H1 (cell line): ENCODE measurements around the gene IQSEC3. TPM values are rescaled to one million over a fixed set of nuclear protein-coding genes. Genes with fewer than 3 reads are reported as not detected.
A peak's percentile ranks its signal among the peaks of the same experiment; 100 is the strongest.

Experiments used
- CTCF ChIA-PET: fragments of 300-600 bp; sonication (Branson Sonifier 250); formaldehyde crosslinking; loops from one replicate; lab custom pipeline; 2021; ENCODE audit not compliant: partially characterized antibody; lab: Charles Lee
- POLR2A ChIA-PET: fragments of 300-600 bp; sonication (Branson Sonifier 250); formaldehyde crosslinking; loops from one replicate; lab custom pipeline; 2021; ENCODE audit warnings: inconsistent platforms; ENCODE audit not compliant: partially characterized antibody; lab: Charles Lee
- DNase-seq, 2 experiments: peaks; one replicate each; pipeline versions ENCODE4 v3.0.0 to v3.0.0-alpha.2; 2010 to 2022; ENCODE audit warnings: low spot score in 2 of 2, low read depth in 1 of 2, mixed read lengths in 1 of 2
- FAIRE-seq: peaks from 2 replicates; lab custom pipeline; 2011; peaks lifted over from hg19 to GRCh38; lab: Jason Lieb, UNC
- H2AFZ ChIP-seq: 2 replicates; pipeline ENCODE4 v1.8.1; 2012; ENCODE audit warnings: low read length, inconsistent platforms
- H2AK5ac ChIP-seq: 2 replicates; pipeline ENCODE4 v1.6.1; 2013; ENCODE audit warnings: low read depth, low read length
- H2BK120ac ChIP-seq: replicated peaks from 2 replicates; pipeline ENCODE3; 2013; ENCODE audit warnings: low read depth, low read length, inconsistent platforms
- H2BK12ac ChIP-seq: 2 replicates; pipeline ENCODE4 v1.6.1; 2013; ENCODE audit warnings: low read depth, low read length
- H2BK15ac ChIP-seq: 2 replicates; pipeline ENCODE4 v1.6.1; 2013; ENCODE audit warnings: low read length
- H2BK20ac ChIP-seq: 2 replicates; pipeline ENCODE4 v1.6.1; 2013; ENCODE audit warnings: low read length
- H2BK5ac ChIP-seq: 2 replicates; pipeline ENCODE4 v1.6.1; 2013; ENCODE audit warnings: low read depth, low read length
- H3K14ac ChIP-seq: 2 replicates; pipeline ENCODE4 v1.6.1; 2013; ENCODE audit warnings: inconsistent platforms; ENCODE audit not compliant: insufficient read length
- H3K18ac ChIP-seq: 2 replicates; pipeline ENCODE4 v1.6.1; 2013; ENCODE audit warnings: low read length; ENCODE audit errors: extremely low read depth
- H3K23ac ChIP-seq: 2 replicates; pipeline ENCODE4 v1.6.1; 2013; ENCODE audit warnings: inconsistent platforms; ENCODE audit not compliant: insufficient read length
- H3K23me2 ChIP-seq: 2 replicates; pipeline ENCODE4 v1.6.1; 2013; ENCODE audit warnings: low read depth, low read length
- H3K27ac ChIP-seq: 2 replicates; pipeline ENCODE4 v1.6.1; 2011; ENCODE audit warnings: low read depth, low read length, inconsistent platforms
- H3K27me3 ChIP-seq, 4 experiments: replicated peaks in 1 of 4; 1 replicate in 1 of 4; 2 replicates in 3 of 4; pipeline versions ENCODE4 v1.6.1 to v1.8.1; 2011 to 2013; ENCODE audit warnings: low read length in 3 of 4, mild to moderate bottlenecking in 3 of 4, inconsistent platforms in 2 of 4, mixed read lengths in 2 of 4, moderate library complexity in 1 of 4; ENCODE audit not compliant: control insufficient read depth in 3 of 4, insufficient read depth in 3 of 4; ENCODE audit errors: extremely low read depth in 1 of 4
- H3K36me3 ChIP-seq, 4 experiments: 2 replicates each; pipeline versions ENCODE4 v1.6.1 to v1.8.1; 2011 to 2013; ENCODE audit warnings: mild to moderate bottlenecking in 4 of 4, low read length in 3 of 4, moderate library complexity in 2 of 4, control low read depth in 1 of 4, inconsistent platforms in 1 of 4; ENCODE audit not compliant: insufficient read depth in 4 of 4, control insufficient read depth in 2 of 4
- H3K4ac ChIP-seq: replicated peaks from 2 replicates; pipeline ENCODE3; 2013; ENCODE audit warnings: low read length, low read depth, mixed read lengths, inconsistent platforms; ENCODE audit not compliant: insufficient read length
- H3K4me1 ChIP-seq, 4 experiments: replicated peaks in 1 of 4; 1 replicate in 1 of 4; 2 replicates in 3 of 4; pipeline versions ENCODE4 v1.6.1 to v1.8.1; 2011 to 2013; ENCODE audit warnings: low read length in 3 of 4, inconsistent platforms in 2 of 4, mixed read lengths in 1 of 4; ENCODE audit not compliant: insufficient read depth in 4 of 4, control insufficient read depth in 3 of 4
- H3K4me2 ChIP-seq, 2 experiments: 2 replicates each; pipeline versions ENCODE4 v1.6.1 to v1.8.1; 2011 to 2013; ENCODE audit warnings: low read depth in 2 of 2, low read length in 2 of 2, control low read depth in 1 of 2, inconsistent platforms in 1 of 2, mild to moderate bottlenecking in 1 of 2; ENCODE audit not compliant: insufficient read depth in 1 of 2
- H3K4me3 ChIP-seq, 4 experiments: fragments of 200-600, 300-600 bp in 1 of 4; sonication (generic), shearing (Covaris generic), sonication (Bioruptor Twin) in 1 of 4; 2 replicates each; pipeline versions ENCODE4 v1.5.1 to v1.8.1; 2011 to 2016; ENCODE audit warnings: low read length in 4 of 4, low read depth in 3 of 4, control low read depth in 2 of 4, inconsistent platforms in 2 of 4, mild to moderate bottlenecking in 2 of 4, mixed read lengths in 1 of 4, moderate library complexity in 1 of 4; ENCODE audit not compliant: insufficient read depth in 2 of 4; ENCODE audit errors: extremely low read depth in 1 of 4
- H3K56ac ChIP-seq: replicated peaks from 2 replicates; pipeline ENCODE3; 2013; ENCODE audit warnings: low read depth, mild to moderate bottlenecking, mixed read lengths, low read length, inconsistent platforms; ENCODE audit not compliant: insufficient read length
- H3K79me1 ChIP-seq: 2 replicates; pipeline ENCODE4 v1.6.1; 2013; ENCODE audit warnings: low read depth, low read length, control low read depth
- H3K79me2 ChIP-seq, 2 experiments: 2 replicates each; pipeline versions ENCODE4 v1.6.1 to v1.8.1; 2012 to 2013; ENCODE audit warnings: low read length in 2 of 2, mild to moderate bottlenecking in 2 of 2, inconsistent platforms in 1 of 2; ENCODE audit not compliant: insufficient read depth in 2 of 2, control insufficient read depth in 1 of 2
- H3K9ac ChIP-seq, 4 experiments: replicated peaks in 1 of 4; 1 replicate in 1 of 4; 2 replicates in 3 of 4; pipeline versions ENCODE4 v1.6.1 to v1.8.1; 2011 to 2013; ENCODE audit warnings: low read depth in 3 of 4, low read length in 3 of 4, control low read depth in 2 of 4, mild to moderate bottlenecking in 2 of 4, moderate library complexity in 2 of 4, inconsistent platforms in 1 of 4; ENCODE audit errors: extremely low read depth in 1 of 4
- H3K9me3 ChIP-seq, 2 experiments: 2 replicates each; pipeline versions ENCODE4 v1.6.1 to v1.8.1; 2012 to 2013; ENCODE audit warnings: mild to moderate bottlenecking in 2 of 2, moderate library complexity in 2 of 2, control low read depth in 1 of 2, inconsistent platforms in 1 of 2, low read depth in 1 of 2, low read length in 1 of 2, mixed read lengths in 1 of 2; ENCODE audit not compliant: insufficient read depth in 2 of 2
- H4K20me1 ChIP-seq, 2 experiments: replicated peaks in 1 of 2; 2 replicates each; pipeline versions ENCODE3 to v1.8.1; 2011 to 2013; ENCODE audit warnings: inconsistent platforms in 2 of 2, low read length in 2 of 2, mild to moderate bottlenecking in 1 of 2; ENCODE audit not compliant: insufficient read depth in 2 of 2, control insufficient read depth in 1 of 2
- H4K5ac ChIP-seq: 2 replicates; pipeline ENCODE4 v1.6.1; 2013; ENCODE audit warnings: low read length, low read depth, mixed read lengths, inconsistent platforms; ENCODE audit not compliant: insufficient read length
- H4K8ac ChIP-seq: 2 replicates; pipeline ENCODE4 v1.8.0; 2013; ENCODE audit warnings: mild to moderate bottlenecking, moderate library complexity, low read length, inconsistent platforms; ENCODE audit not compliant: insufficient read depth; ENCODE audit errors: extremely low read depth
- H4K91ac ChIP-seq: replicated peaks from 2 replicates; pipeline ENCODE3; 2013; ENCODE audit warnings: low read length, mixed read lengths, inconsistent platforms; ENCODE audit not compliant: insufficient read length
- ATF2 ChIP-seq: IDR thresholded peaks from 2 replicates; pipeline ENCODE4 v1.6.1; 2012; ENCODE audit warnings: low read length, inconsistent platforms
- CTCF ChIP-seq, 3 experiments: IDR thresholded peaks; 1 replicate in 2 of 3; 2 replicates in 1 of 3; pipeline versions ENCODE4 v1.5.1 to v1.6.1; 2011; ENCODE audit warnings: low read length in 3 of 3, mild to moderate bottlenecking in 3 of 3, inconsistent platforms in 2 of 3, low read depth in 1 of 3, moderate library complexity in 1 of 3; ENCODE audit not compliant: insufficient read depth in 1 of 3; ENCODE audit errors: control extremely low read depth in 1 of 3
- RAD21 ChIP-seq, 2 experiments: IDR thresholded peaks in 1 of 2; conservative IDR thresholded peaks in 1 of 2; 2 replicates each; pipeline ENCODE4 v1.6.1; 2011; ENCODE audit warnings: low read depth in 2 of 2, low read length in 2 of 2, improper control_type of control experiment in 1 of 2, inconsistent platforms in 1 of 2, mild to moderate bottlenecking in 1 of 2, moderate library complexity in 1 of 2
- WGBS, 2 experiments: shearing (Covaris generic) in 1 of 2; methylation state at CpG; one replicate each; pipeline versions ENCODE4 v1.1.6 to v1.1.7; 2013 to 2015; ENCODE audit warnings: low lambda C conversion rate in 2 of 2, mixed read lengths in 2 of 2, inconsistent platforms in 1 of 2, low coverage in 1 of 2, missing lambda C conversion rate in 1 of 2; ENCODE audit not compliant: insufficient replicate concordance in 2 of 2, insufficient coverage in 1 of 2, insufficient read length in 1 of 2; ENCODE audit errors: extremely low coverage in 1 of 2, missing lambda C conversion rate in 1 of 2; 5-methylcytosine and 5-hydroxymethylcytosine counted together
- polyA plus RNA-seq, 7 experiments: library from polyadenylated mRNA; depleted of rRNA in 3 of 7; stranded (reverse) in 5 of 7; unstranded in 2 of 7; fragments of >200 nt in 5 of 7; fragments of 200-250 nt in 2 of 7; gene quantifications; 1 replicate in 5 of 7; 2 replicates in 1 of 7; 4 replicates in 1 of 7; pipeline versions ENCODE4 v1.2.1 to v1.2.3, GENCODE V29; 2011 to 2013; ENCODE audit warnings: missing spikeins in 2 of 7, mixed read lengths in 2 of 7
- total RNA-seq: library from RNA; stranded (reverse); fragmentation: NEBNext Ultra II Directional; extraction: Animal tissue kit (Norgen Biotek cat#: 25700); gene quantifications from 2 replicates; pipeline ENCODE4 v1.2.1, GENCODE V29; 2021

Gene IQSEC3
- total and polyA plus RNA-seq, 2 of the 8 experiments (the other 6 are each of a cell fraction or from before 2014, with no cell fraction given): 1.2 to 3.1 TPM

- Histone ChIP-seq H3K36me3 (no peaks in the 10 kb centered on the region), H3K56ac (no peak overlapping the region), H3K14ac (no peak overlapping the region), H2AFZ (no peak overlapping the region), H2AK5ac (no peak overlapping the region), H3K27me3 (no peaks in the 10 kb centered on the region), H3K9me3 (no peaks in the 10 kb centered on the region), H3K23me2 (no peaks in the 10 kb centered on the region), H2BK15ac (no peak overlapping the region), H4K91ac (no peak overlapping the region), H3K4me3 (no peak overlapping the region), H2BK120ac (no peak overlapping the region), H3K18ac (no peak overlapping the region), H3K4me2 (no peak overlapping the region), H4K20me1 (no peaks in the 10 kb centered on the region), H3K79me1 (no peaks in the 10 kb centered on the region), H3K4me1 (peaks cover 0 to 3% (median 0%) of the 10 kb centered on the region in 4 experiments; a peak in 1 of 7 replicates), H2BK20ac (no peak overlapping the region), H4K8ac (no peak overlapping the region), H3K23ac (no peak overlapping the region), H4K5ac (no peak overlapping the region), H2BK5ac (no peak overlapping the region), H3K9ac (no peak overlapping the region), H3K79me2 (no peaks in the 10 kb centered on the region), H2BK12ac (no peak overlapping the region), H3K4ac (no peak overlapping the region), H3K27ac (no peak overlapping the region)
- ChIA-PET POLR2A (interaction anchor here (1.4 to 2.5 kb wide), 3 partner anchors 10 to 37 kb away, joined by 4 to 5 read pairs (median 5); no protein-coding TSS in a partner anchor), CTCF (interaction anchor here (0.7 to 5.6 kb wide), 13 partner anchors 9 to 108 kb away, joined by 3 to 36 read pairs (median 8); no protein-coding TSS in a partner anchor)
- DNase-seq (no peak), FAIRE-seq (no peak)
- TF ChIP-seq CTCF (IDR thresholded peaks at IDR 0.05; ENCODE audit: control extremely low read depth in 1 of 3, insufficient read depth in 1 of 3, low read depth in 1 of 3, low read length in 3 of 3) (peak in 2 of 3 experiments; percentile 15; a peak in 3 of 4 replicates), RAD21 (IDR thresholded peaks at IDR 0.05 in 1 of 2, conservative IDR thresholded peaks at IDR 0.05 in 1 of 2; ENCODE audit: low read depth in 2 of 2, low read length in 2 of 2) (peak in 1 of 2 experiments; percentile 23; a peak in 1 of 4 replicates), ATF2 (no peak)
- 80% methylated on average over 19 of the region's 19 CpGs; no CpG with 5 or more reads in 1 of the 2 experiments for WGBS, 2 experiments
Measured at GRCh38 chr12:115960-116915, 49.7 kb downstream of the IQSEC3 start.
